GM13977 (cell line): ENCODE data around the gene CERS1.

Experiments used
- DNase-seq: peaks from one replicate; pipeline ENCODE4 v3.0.0; 2012; ENCODE audit warnings: low spot score
- CTCF ChIP-seq: IDR thresholded peaks from 2 replicates; pipeline ENCODE4 v1.5.1; 2012; ENCODE audit warnings: mild to moderate bottlenecking, control low read depth; ENCODE audit not compliant: insufficient read depth; ENCODE audit errors: extremely low read depth, missing control alignments
- in situ Hi-C: fragments of 300-500 bp; cut with MboI; formaldehyde crosslinking; loops from one replicate; pipeline ENCODE4 v1.12.0; 2022; ENCODE audit warnings: low sequenced_read_pairs, low pct_unique_long_range_greater_than_20kb, mixed read lengths, inconsistent platforms; ENCODE audit not compliant: unreplicated experiment

Gene CERS1

GRCh38 chr19:18855647-18856384, 40.1 kb downstream of the CERS1 start:
- in situ Hi-C loops: no loop called here
- DNase-seq: no peak
- no peak for TF ChIP-seq CTCF

DNA sequence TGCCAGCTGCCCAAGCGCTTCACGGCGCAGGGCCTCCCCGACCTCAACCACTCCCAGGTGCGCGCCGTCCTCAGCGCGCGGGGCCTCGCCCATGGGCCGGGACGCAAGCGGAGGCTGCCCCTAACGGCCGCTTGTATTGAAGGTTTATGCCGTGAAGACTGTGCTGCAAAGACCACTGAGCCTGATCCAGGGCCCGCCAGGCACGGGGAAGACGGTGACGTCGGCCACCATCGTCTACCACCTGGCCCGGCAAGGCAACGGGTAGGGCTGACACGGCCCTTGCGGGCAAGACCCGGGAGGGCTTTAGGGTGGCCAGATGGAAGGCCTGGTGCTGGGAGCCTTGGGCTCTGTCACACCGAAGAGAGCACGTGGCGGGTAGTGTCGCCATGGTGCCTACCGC, 41.0 kb downstream of the CERS1 start:
- DNase-seq: no peak
- in situ Hi-C loops: no loop called here
- no peak for TF ChIP-seq CTCF

DNA sequence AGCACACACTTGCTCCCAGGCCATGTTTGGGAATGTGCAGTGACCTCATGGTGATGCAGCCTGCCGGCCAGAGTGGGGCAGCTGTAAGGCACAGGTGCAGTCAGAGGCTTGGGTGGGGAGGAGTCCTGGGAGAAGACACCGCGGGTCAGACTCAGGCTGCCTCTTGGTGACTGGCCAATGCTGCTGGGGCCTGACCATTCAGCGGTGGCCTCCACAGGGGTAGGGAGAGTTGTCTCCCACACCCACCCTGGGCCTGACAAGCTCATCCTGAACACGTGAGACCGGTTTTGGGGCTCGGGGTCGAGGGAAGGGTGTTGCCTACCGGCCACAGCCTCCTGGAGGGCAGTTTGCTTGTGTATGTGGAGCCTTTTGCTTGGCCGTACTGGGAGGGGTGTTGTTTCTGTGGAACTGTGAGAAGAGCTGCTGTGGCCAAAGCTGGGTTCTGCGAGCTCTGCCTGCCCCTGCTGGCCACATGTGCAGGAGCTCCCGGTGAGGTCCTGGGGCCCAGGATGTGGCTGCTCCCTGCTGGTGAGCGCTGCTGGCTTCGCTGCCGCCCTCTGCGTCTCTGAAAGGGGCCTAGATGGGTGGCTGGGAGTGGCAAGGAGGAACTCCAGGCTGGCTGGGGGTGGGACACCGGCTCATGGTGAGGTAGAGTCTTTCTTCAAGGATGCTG, 42.1 kb downstream of the CERS1 start:
- no peak for DNase-seq
- in situ Hi-C loops: no loop called here

DNA sequence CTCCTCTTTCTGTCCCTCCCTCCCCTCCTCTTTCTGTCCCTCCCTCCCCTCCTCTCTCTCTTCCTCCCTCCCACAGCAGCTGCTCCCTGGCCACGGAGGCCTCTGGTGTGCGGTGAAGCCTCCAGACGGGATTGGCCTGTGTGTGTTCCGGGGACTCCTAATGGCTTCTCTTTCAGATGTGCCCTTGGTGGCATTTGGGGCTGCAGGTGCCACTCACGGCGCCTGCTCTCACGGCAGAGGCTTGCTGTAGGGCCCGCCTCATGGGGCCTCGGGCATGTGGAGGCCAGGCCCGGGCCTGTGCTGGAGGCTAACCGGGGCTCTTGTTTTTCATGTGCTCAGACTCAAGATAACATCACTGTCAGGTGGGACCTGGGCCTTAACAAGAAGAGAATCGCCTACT, 43.3 kb downstream of the CERS1 start:
- in situ Hi-C loops: no loop called here
- no peak for TF ChIP-seq CTCF
- no peak for DNase-seq

More for the DNA sequence above, 42.1 kb downstream of the CERS1 start:
- peak; percentile 18 for TF ChIP-seq CTCF

DNA sequence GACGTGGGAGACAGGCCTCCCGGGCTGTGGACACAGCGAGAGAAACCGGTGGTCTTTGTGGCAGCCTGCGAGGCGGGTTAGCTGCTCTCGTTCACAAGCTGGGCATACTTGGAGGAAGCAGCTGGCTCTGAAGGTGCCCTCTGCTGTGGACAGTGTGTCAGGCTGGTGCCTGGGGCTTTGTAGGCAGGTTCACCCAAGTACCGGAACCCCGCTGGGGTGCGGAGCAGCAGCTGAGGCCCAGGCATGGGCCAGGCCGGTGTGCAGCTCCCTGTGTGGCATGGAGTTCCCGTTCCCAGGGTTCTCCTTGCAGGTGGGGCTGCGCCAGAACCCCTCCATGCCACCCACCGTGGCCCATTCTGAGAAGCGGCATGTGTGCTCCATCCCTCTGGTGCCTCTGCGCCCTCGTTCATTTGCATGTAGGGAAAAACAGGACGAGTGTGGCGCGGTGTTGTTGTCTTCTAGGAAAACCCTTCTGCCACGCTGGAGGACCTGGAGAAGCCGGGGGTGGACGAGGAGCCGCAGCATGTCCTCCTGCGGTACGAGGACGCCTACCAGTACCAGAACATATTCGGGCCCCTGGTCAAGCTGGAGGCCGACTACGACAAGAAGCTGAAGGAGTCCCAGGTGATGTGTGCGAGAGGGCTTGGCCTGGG, 44.2 kb downstream of the CERS1 start:
- in situ Hi-C loops: no loop called here

More for the DNA sequence above, 44.2 kb downstream of the CERS1 start:
- no peak for DNase-seq
- no peak for TF ChIP-seq CTCF
